Renal cortical epithelial cell (primary cell): ENCODE data around the gene DPF3. TPM values are rescaled to one million over a fixed set of nuclear protein-coding genes. Genes with fewer than 3 reads are reported as not detected.

ENCODE experiments used
- DNase-seq: peaks from one replicate; pipeline ENCODE4 v3.0.0-alpha.2; 2011; ENCODE audit warnings: low read depth
- total RNA-seq: library from RNA; depleted of rRNA; stranded (reverse); fragments of >200 nt; gene quantifications from 2 replicates; pipeline ENCODE4 v1.2.3, GENCODE V29; 2014

The DPF3 gene
- total RNA-seq, 1 donor from 2014 or later: 3.0 TPM

- DNase-seq: no peak
Measured at GRCh38 chr14:72599579-72600470, 294.1 kb downstream of the DPF3 start.

- no peak for DNase-seq
Measured at GRCh38 chr14:72598306-72598705, 295.6 kb downstream of the DPF3 start.

- DNase-seq: no peak
Measured at GRCh38 chr14:72597252-72598233, 296.4 kb downstream of the DPF3 start.

- DNase-seq: no peak
Measured at GRCh38 chr14:72595152-72595862, 298.6 kb downstream of the DPF3 start.

GRCh38 chr14:72594099-72594901 is 299.6 kb downstream of the DPF3 start:
- no peak for DNase-seq

GRCh38 chr14:72591391-72591790 is 302.5 kb downstream of the DPF3 start:
- DNase-seq: no peak

- DNase-seq: no peak
Measured at GRCh38 chr14:72590577-72590976, 303.3 kb downstream of the DPF3 start.

- no peak for DNase-seq
Measured at GRCh38 chr14:72589652-72590051, 304.2 kb downstream of the DPF3 start.

- no peak for DNase-seq
Measured at GRCh38 chr14:72588521-72588920, 305.4 kb downstream of the DPF3 start.

GRCh38 chr14:72583316-72584272 is 310.3 kb downstream of the DPF3 start:
- DNase-seq: no peak

GRCh38 chr14:72582582-72582981 is 311.3 kb downstream of the DPF3 start:
- no peak for DNase-seq

- no peak for DNase-seq
Measured at GRCh38 chr14:72578514-72578913, 315.4 kb downstream of the DPF3 start.

- DNase-seq: no peak
Measured at GRCh38 chr14:72577521-72577920, 316.4 kb downstream of the DPF3 start.

- no peak for DNase-seq
Measured at GRCh38 chr14:72576258-72576657, 317.6 kb downstream of the DPF3 start.

- no peak for DNase-seq
Measured at GRCh38 chr14:72574715-72575114, 319.2 kb downstream of the DPF3 start.

- DNase-seq: no peak
Measured at GRCh38 chr14:72573725-72574417, 320.0 kb downstream of the DPF3 start.
